ENCODE measurements around the gene PLCL2.

Gene PLCL2

GRCh38 chr3:17050071-17050470 lies 165.3 kb downstream of the PLCL2 start:
- no peak for DNase-seq

GRCh38 chr3:17050506-17050905 lies 165.8 kb downstream of the PLCL2 start:
- no peak for DNase-seq

GRCh38 chr3:17052363-17052762 lies 167.6 kb downstream of the PLCL2 start:
- no peak for DNase-seq

GRCh38 chr3:17054301-17054981 lies 169.7 kb downstream of the PLCL2 start:
- DNase-seq, result no peak

GRCh38 chr3:17054982-17055343 lies 170.2 kb downstream of the PLCL2 start:
- DNase-seq, result no peak

GRCh38 chr3:17055374-17056276 lies 170.9 kb downstream of the PLCL2 start:
- DNase-seq, result no peak

- no peak for DNase-seq
These were observed 172.6 kb downstream of the PLCL2 start for GRCh38 chr3:17057321-17057720.

GRCh38 chr3:17059989-17060550 lies 175.3 kb downstream of the PLCL2 start:
- DNase-seq, result no peak

- DNase-seq, result no peak
These were observed 176.2 kb downstream of the PLCL2 start for GRCh38 chr3:17061005-17061404.

- no peak for DNase-seq
These were observed 178.0 kb downstream of the PLCL2 start for GRCh38 chr3:17062736-17063135.

- no peak for DNase-seq
These were observed 178.8 kb downstream of the PLCL2 start for GRCh38 chr3:17063596-17063995.

GRCh38 chr3:17065315-17065714 lies 180.6 kb downstream of the PLCL2 start:
- DNase-seq, result peak; percentile 4 to 7

GRCh38 chr3:17065881-17066280 lies 181.1 kb downstream of the PLCL2 start:
- DNase-seq, result no peak

GRCh38 chr3:17069754-17070153 lies 185.0 kb downstream of the PLCL2 start:
- DNase-seq, result no peak

- DNase-seq, result no peak
These were observed 185.6 kb downstream of the PLCL2 start for GRCh38 chr3:17070161-17070959.

GRCh38 chr3:17074559-17074958 lies 189.8 kb downstream of the PLCL2 start:
- DNase-seq, result no peak

GRCh38 chr3:17075358-17075757 lies 190.6 kb downstream of the PLCL2 start:
- DNase-seq, result no peak

- DNase-seq, result no peak
These were observed 191.2 kb downstream of the PLCL2 start for GRCh38 chr3:17075907-17076306.

GRCh38 chr3:17076940-17077605 lies 192.3 kb downstream of the PLCL2 start:
- DNase-seq, result no peak

GRCh38 chr3:17077606-17078005 lies 192.9 kb downstream of the PLCL2 start:
- DNase-seq, result no peak

GRCh38 chr3:17078926-17079465 lies 194.2 kb downstream of the PLCL2 start:
- DNase-seq, result no peak

GRCh38 chr3:17079933-17080332 lies 195.2 kb downstream of the PLCL2 start:
- DNase-seq, result no peak

Data from NCI-H526 (cell line).